ENCODE data around the gene SLC52A3.

SLC52A3 gene

GRCh38 chr20:764255-764654, 4.0 kb downstream of the SLC52A3 start:
- no peak for DNase-seq

GRCh38 chr20:761418-762381, 6.6 kb downstream of the SLC52A3 start:
- no peak for DNase-seq

GRCh38 chr20:760751-761417, 7.4 kb downstream of the SLC52A3 start:
- no peak for DNase-seq

GRCh38 chr20:757506-757905, 10.8 kb downstream of the SLC52A3 start:
- no peak for DNase-seq

- DNase-seq = no peak
Measured at GRCh38 chr20:755941-756340, 12.4 kb downstream of the SLC52A3 start.

- DNase-seq = no peak
Measured at GRCh38 chr20:754904-755303, 13.4 kb downstream of the SLC52A3 start.

GRCh38 chr20:753897-754635, 14.2 kb downstream of the SLC52A3 start:
- no peak for DNase-seq

GRCh38 chr20:753136-753535, 15.2 kb downstream of the SLC52A3 start:
- no peak for DNase-seq

- no peak for DNase-seq
Measured at GRCh38 chr20:752291-752690, 16.0 kb downstream of the SLC52A3 start.

GRCh38 chr20:751761-752160, 16.5 kb downstream of the SLC52A3 start:
- no peak for DNase-seq

GRCh38 chr20:750801-751200, 17.5 kb downstream of the SLC52A3 start:
- DNase-seq = no peak

- no peak for DNase-seq
Measured at GRCh38 chr20:745683-746301, 22.5 kb downstream of the SLC52A3 start.

GRCh38 chr20:742156-742555, 26.1 kb downstream of the SLC52A3 start:
- DNase-seq = no peak

- no peak for DNase-seq
Measured at GRCh38 chr20:741620-742019, 26.7 kb downstream of the SLC52A3 start.

GRCh38 chr20:740162-740561, 28.1 kb downstream of the SLC52A3 start:
- no peak for DNase-seq

- DNase-seq = no peak
Measured at GRCh38 chr20:739736-740135, 28.6 kb downstream of the SLC52A3 start.

- no peak for DNase-seq
Measured at GRCh38 chr20:733861-734260, 34.4 kb downstream of the SLC52A3 start.

GRCh38 chr20:732727-733126, 35.6 kb downstream of the SLC52A3 start:
- no peak for DNase-seq

GRCh38 chr20:731891-732560, 36.3 kb downstream of the SLC52A3 start:
- no peak for DNase-seq

GRCh38 chr20:730005-730404, 38.3 kb downstream of the SLC52A3 start:
- no peak for DNase-seq

- peak; percentile 72 for DNase-seq
Measured at GRCh38 chr20:728256-728944, 39.9 kb downstream of the SLC52A3 start.

GRCh38 chr20:726160-726559, 42.1 kb downstream of the SLC52A3 start:
- DNase-seq = no peak
